HepG2 (cell line): Measurements from ENCODE around the gene CCDC150. TPM values are rescaled to one million over a fixed set of nuclear protein-coding genes. Genes with fewer than 3 reads are reported as not detected.

ENCODE experiments used
- AHR ChIP-seq: IDR thresholded peaks from 2 replicates; pipeline ENCODE4 v1.6.1; 2018; ENCODE audit warnings: missing genetic modification reagents, missing compliant biosample characterization
- CEBPG ChIP-seq: IDR thresholded peaks from 2 replicates; pipeline ENCODE4 v1.6.1; 2016
- DZIP1 ChIP-seq: sonication (generic); formaldehyde crosslinking; IDR thresholded peaks from 2 replicates; pipeline ENCODE4 v1.5.0; 2020; ENCODE audit warnings: mild to moderate bottlenecking, missing genetic modification reagents
- ELF3 ChIP-seq: IDR thresholded peaks from 2 replicates; pipeline ENCODE4 v1.6.1; 2016; ENCODE audit warnings: missing genetic modification reagents, missing compliant biosample characterization
- ESRRA ChIP-seq: sonication (generic); formaldehyde crosslinking; IDR thresholded peaks from 2 replicates; pipeline ENCODE4 v1.5.1; 2020; ENCODE audit warnings: mild to moderate bottlenecking, low read depth, missing genetic modification reagents
- GTF3A ChIP-seq: sonication (generic); formaldehyde crosslinking; conservative IDR thresholded peaks from 2 replicates; pipeline ENCODE4 v1.4.0; 2020; ENCODE audit warnings: mild to moderate bottlenecking, missing genetic modification reagents
- MED8 ChIP-seq: sonication (generic); formaldehyde crosslinking; IDR thresholded peaks from 2 replicates; pipeline ENCODE4 v1.8.1; 2023; ENCODE audit warnings: mild to moderate bottlenecking, missing genetic modification reagents; ENCODE audit not compliant: insufficient replicate concordance
- MIER2 ChIP-seq: IDR thresholded peaks from 2 replicates; pipeline ENCODE4 v1.6.1; 2016; ENCODE audit warnings: missing biosample characterization, missing genetic modification reagents
- MYC ChIP-seq: sonication (generic); formaldehyde crosslinking; IDR thresholded peaks from 2 replicates; pipeline ENCODE4 v1.9.0; 2021; ENCODE audit warnings: missing genetic modification reagents, borderline replicate concordance
- NONO ChIP-seq, 2 experiments: fragments of 450-650 bp in 1 of 2; sonication (generic) in 1 of 2; formaldehyde crosslinking in 1 of 2; IDR thresholded peaks in 1 of 2; conservative IDR thresholded peaks in 1 of 2; 2 replicates each; pipeline versions ENCODE4 v1.6.1 to v1.8.0; 2017 to 2022; ENCODE audit warnings: mild to moderate bottlenecking in 1 of 2, missing genetic modification reagents in 1 of 2, moderate library complexity in 1 of 2
- PHF20 ChIP-seq: sonication (generic); formaldehyde crosslinking; IDR thresholded peaks from 2 replicates; pipeline ENCODE4 v1.5.0; 2020; ENCODE audit warnings: mild to moderate bottlenecking, missing genetic modification reagents
- SKIL ChIP-seq: sonication (generic); formaldehyde crosslinking; IDR thresholded peaks from 2 replicates; pipeline ENCODE4 v1.8.0; 2022; ENCODE audit warnings: missing genetic modification reagents, mild to moderate bottlenecking, moderate library complexity, borderline replicate concordance
- SOX5 ChIP-seq: IDR thresholded peaks from 2 replicates; pipeline ENCODE4 v1.6.1; 2016; ENCODE audit warnings: borderline replicate concordance
- THAP11 ChIP-seq: IDR thresholded peaks from 2 replicates; pipeline ENCODE4 v1.6.1; 2016; ENCODE audit warnings: missing biosample characterization, missing genetic modification reagents
- XRCC5 ChIP-seq: fragments of 200-400 bp; formaldehyde crosslinking; optimal IDR thresholded peaks from 2 replicates; pipeline ENCODE3; 2017; ENCODE audit warnings: mild to moderate bottlenecking, low read length
- ZNF234 ChIP-seq: sonication (generic); formaldehyde crosslinking; conservative IDR thresholded peaks from 2 replicates; pipeline ENCODE4 v1.5.1; 2020; ENCODE audit warnings: mild to moderate bottlenecking, missing genetic modification reagents
- ZNF24 ChIP-seq: fragments of 450-650 bp; IDR thresholded peaks from 2 replicates; pipeline ENCODE4 v1.6.1; 2017; ENCODE audit warnings: antibody characterized with exemption, mild to moderate bottlenecking
- ZNF441 ChIP-seq: sonication (generic); formaldehyde crosslinking; IDR thresholded peaks from 2 replicates; pipeline ENCODE4 v1.7.0; 2021; ENCODE audit warnings: missing genetic modification reagents, borderline replicate concordance
- ZNF543 ChIP-seq: sonication (generic); formaldehyde crosslinking; IDR thresholded peaks from 2 replicates; pipeline ENCODE4 v1.4.0; 2020; ENCODE audit warnings: mild to moderate bottlenecking, missing genetic modification reagents
- polyA plus RNA-seq, 8 experiments: library from polyadenylated mRNA; depleted of rRNA in 3 of 8; stranded (reverse) in 7 of 8; unstranded in 1 of 8; fragments of >200 nt; fragmentation: Illumina TruSeq in 4 of 8; extraction: Trizol in 4 of 8; gene quantifications; 2 replicates each; pipeline versions ENCODE4 v1.2.1 to v1.2.3, GENCODE V29; 2011 to 2016; ENCODE audit warnings: low read depth in 4 of 8, missing spikeins in 1 of 8, mixed read lengths in 1 of 8; ENCODE audit not compliant: insufficient read depth in 1 of 8
- total RNA-seq, 5 experiments: library from RNA; depleted of rRNA; stranded (reverse); fragments of >200 nt; fragmentation: Illumina TruSeq; extraction: Trizol; gene quantifications; 2 replicates each; pipeline ENCODE4 v1.2.3, GENCODE V29; 2016; ENCODE audit warnings: low read depth in 1 of 5
- TF ChIP-seq, protein P1 (sequence below): sonication (generic); formaldehyde crosslinking; IDR thresholded peaks from 2 replicates; pipeline ENCODE4 v1.5.1; 2020; ENCODE audit warnings: mild to moderate bottlenecking, missing genetic modification reagents, borderline replicate concordance

The CCDC150 gene
- total and polyA plus RNA-seq, 2 of the 13 experiments (the other 11 are each of a cell fraction or from before 2014, with no cell fraction given) = 14.9 to 32.6 TPM

GRCh38 chr2:196729418-196729817 is 89.9 kb downstream of the CCDC150 start (continued):
- TF ChIP-seq SKIL (no peak), MYC (CRISPR knock-in tag) (no peak), ZNF234 (no peak), GTF3A (CRISPR knock-in tag) (no peak), XRCC5 (peak; percentile 36), NONO (IDR thresholded peaks at IDR 0.05) (no peak), NONO (CRISPR knock-in tag; conservative IDR thresholded peaks at IDR 0.05) (no peak), ZNF441 (CRISPR knock-in tag) (no peak), DZIP1 (no peak), PHF20 (no peak), SOX5 (CRISPR knock-in tag) (peak; percentile 56; the same call in 1 of the 2 replicates), MIER2 (CRISPR knock-in tag) (0 out of 2 replicates have a peak, but pooled peaks have one; percentile 19), ESRRA (0 out of 2 replicates have a peak, but pooled peaks have one; percentile 48), AHR (CRISPR knock-in tag) (no peak), THAP11 (CRISPR knock-in tag) (peak; percentile 38; the same call in 1 of the 2 replicates), MED8 (no peak), ZNF543 (CRISPR knock-in tag) (no peak), CEBPG (0 out of 2 replicates have a peak, but pooled peaks have one; percentile 4), ELF3 (peak; percentile 97), ZNF24 (peak; percentile 52; the same call in 1 of the 2 replicates)
- TF ChIP-seq, protein P1, sequence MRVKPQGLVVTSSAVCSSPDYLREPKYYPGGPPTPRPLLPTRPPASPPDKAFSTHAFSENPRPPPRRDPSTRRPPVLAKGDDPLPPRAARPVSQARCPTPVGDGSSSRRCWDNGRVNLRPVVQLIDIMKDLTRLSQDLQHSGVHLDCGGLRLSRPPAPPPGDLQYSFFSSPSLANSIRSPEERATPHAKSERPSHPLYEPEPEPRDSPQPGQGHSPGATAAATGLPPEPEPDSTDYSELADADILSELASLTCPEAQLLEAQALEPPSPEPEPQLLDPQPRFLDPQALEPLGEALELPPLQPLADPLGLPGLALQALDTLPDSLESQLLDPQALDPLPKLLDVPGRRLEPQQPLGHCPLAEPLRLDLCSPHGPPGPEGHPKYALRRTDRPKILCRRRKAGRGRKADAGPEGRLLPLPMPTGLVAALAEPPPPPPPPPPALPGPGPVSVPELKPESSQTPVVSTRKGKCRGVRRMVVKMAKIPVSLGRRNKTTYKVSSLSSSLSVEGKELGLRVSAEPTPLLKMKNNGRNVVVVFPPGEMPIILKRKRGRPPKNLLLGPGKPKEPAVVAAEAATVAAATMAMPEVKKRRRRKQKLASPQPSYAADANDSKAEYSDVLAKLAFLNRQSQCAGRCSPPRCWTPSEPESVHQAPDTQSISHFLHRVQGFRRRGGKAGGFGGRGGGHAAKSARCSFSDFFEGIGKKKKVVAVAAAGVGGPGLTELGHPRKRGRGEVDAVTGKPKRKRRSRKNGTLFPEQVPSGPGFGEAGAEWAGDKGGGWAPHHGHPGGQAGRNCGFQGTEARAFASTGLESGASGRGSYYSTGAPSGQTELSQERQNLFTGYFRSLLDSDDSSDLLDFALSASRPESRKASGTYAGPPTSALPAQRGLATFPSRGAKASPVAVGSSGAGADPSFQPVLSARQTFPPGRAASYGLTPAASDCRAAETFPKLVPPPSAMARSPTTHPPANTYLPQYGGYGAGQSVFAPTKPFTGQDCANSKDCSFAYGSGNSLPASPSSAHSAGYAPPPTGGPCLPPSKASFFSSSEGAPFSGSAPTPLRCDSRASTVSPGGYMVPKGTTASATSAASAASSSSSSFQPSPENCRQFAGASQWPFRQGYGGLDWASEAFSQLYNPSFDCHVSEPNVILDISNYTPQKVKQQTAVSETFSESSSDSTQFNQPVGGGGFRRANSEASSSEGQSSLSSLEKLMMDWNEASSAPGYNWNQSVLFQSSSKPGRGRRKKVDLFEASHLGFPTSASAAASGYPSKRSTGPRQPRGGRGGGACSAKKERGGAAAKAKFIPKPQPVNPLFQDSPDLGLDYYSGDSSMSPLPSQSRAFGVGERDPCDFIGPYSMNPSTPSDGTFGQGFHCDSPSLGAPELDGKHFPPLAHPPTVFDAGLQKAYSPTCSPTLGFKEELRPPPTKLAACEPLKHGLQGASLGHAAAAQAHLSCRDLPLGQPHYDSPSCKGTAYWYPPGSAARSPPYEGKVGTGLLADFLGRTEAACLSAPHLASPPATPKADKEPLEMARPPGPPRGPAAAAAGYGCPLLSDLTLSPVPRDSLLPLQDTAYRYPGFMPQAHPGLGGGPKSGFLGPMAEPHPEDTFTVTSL = peak; percentile 96; the same call in 1 of the 2 replicates
